ENCODE results near the gene FGF18. TPM values are rescaled to one million over a fixed set of nuclear protein-coding genes. Genes with fewer than 3 reads are reported as not detected.

The FGF18 gene
- total and polyA plus RNA-seq, 10 of the 15 experiments (the other 5 are each of a cell fraction or from before 2014, with no cell fraction given), result 0.03 to 0.10 (median 0.06) TPM; not detected in 5

DNA sequence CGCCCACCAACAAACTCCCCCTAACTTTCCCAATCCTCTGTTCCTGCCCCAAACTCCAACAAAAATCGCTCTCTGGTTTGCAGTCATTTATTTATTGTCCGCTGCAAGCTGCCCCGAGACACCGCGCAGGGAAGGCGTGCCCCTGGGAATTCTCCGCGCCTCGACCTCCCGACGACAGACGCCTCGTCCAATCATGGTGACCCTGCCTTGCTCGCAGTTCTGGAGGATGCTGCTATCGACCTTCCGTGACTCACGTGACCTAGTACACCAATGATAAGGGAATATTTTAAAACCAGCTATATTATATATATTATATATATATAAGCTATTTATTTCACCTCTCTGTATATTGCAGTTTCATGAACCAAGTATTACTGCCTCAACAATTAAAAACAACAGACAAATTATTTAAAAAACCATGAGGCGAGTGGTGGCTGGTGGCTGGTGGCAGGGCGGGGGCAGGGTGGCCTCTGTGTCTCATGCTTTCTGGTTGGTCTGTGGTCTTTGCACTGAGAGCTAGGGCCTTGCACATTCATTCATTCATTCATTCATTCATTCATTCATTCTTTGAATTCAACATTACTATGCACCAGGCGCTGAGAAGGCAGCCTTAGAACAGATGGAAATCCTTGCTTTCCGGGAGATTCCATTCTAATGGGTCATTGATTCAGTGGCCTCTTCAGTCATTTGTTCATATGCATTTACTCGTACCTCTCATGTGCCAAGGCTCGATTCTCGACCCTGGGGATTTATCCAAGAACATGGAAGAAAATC, 37.9 kb downstream of the FGF18 start (continued):
- TF ChIP-seq, protein P1, sequence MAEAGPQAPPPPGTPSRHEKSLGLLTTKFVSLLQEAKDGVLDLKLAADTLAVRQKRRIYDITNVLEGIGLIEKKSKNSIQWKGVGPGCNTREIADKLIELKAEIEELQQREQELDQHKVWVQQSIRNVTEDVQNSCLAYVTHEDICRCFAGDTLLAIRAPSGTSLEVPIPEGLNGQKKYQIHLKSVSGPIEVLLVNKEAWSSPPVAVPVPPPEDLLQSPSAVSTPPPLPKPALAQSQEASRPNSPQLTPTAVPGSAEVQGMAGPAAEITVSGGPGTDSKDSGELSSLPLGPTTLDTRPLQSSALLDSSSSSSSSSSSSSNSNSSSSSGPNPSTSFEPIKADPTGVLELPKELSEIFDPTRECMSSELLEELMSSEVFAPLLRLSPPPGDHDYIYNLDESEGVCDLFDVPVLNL (IDR thresholded peaks at IDR 0.05; ENCODE audit: low read depth, low read length), result no peak

DNA sequence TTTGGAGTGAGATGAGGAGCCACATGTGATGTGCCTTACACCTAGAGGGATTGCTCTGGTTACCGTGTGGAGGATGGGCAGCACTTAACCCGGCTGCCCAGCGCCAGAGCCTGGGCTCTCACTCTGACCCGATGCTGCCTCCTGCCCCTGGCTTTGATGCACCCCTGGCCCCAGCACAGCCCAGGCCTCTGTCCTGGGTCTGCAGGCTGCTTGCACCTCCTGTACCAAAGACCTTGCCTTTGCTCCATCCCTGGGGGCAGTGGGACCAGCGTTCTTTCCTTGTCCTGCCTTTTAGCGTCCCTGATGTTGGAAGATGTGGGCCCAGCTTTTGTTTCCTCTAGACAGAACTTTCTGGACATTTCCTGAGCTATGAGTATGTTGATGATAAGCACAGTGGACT, 40.4 kb downstream of the FGF18 start:
- peaks cover 4 to 6% of the 10 kb centered on the region in 2 experiments for H3K27me3 ChIP-seq (replicated peaks in 1 of 2; ENCODE audit: control insufficient read depth in 2 of 2, insufficient read depth in 2 of 2, low read length in 1 of 2)
- no peak overlapping the region for H3K9ac ChIP-seq (ENCODE audit: control insufficient read depth, insufficient read depth, low read length)
- in situ Hi-C loops (cut with MboI), result no loop called here
- 18% methylated on average over 6 of the region's 6 CpGs for WGBS (ENCODE audit: insufficient coverage, insufficient replicate concordance, low lambda C conversion rate, missing lambda C conversion rate)
- FAIRE-seq (no peak), DNase-seq (ENCODE audit: low read depth, low spot score) (no peak), ATAC-seq (no peak)
- H3K79me2 ChIP-seq (ENCODE audit: control insufficient read depth, insufficient read depth, low read length), result no peaks in the 10 kb centered on the region
- no peak overlapping the region for H3K4me3 ChIP-seq
- no peak overlapping the region for H3K27ac ChIP-seq (ENCODE audit: control insufficient read depth, insufficient read depth)
- ChIA-PET POLR2A (no interaction called here), SMC1A (ENCODE audit: uncharacterized antibody, unreplicated experiment) (no interaction called here), RAD21 (ENCODE audit: unreplicated experiment) (no interaction called here), CTCF (no interaction called here)
- no peaks in the 10 kb centered on the region for H4K20me1 ChIP-seq (ENCODE audit: control insufficient read depth, insufficient read depth)
- BruUV-seq (replicated peaks), result no TSS peak
- intact Hi-C loops (cut with micrococcal nuclease; ENCODE audit: unreplicated experiment), result no loop called here
- no peaks in the 10 kb centered on the region for H3K4me1 ChIP-seq (ENCODE audit: control insufficient read depth, insufficient read depth, low read length)
- H3K4me2 ChIP-seq (ENCODE audit: control insufficient read depth, insufficient read depth), result no peak overlapping the region
- H2AFZ ChIP-seq (ENCODE audit: control insufficient read depth, low read depth, low read length), result no peak overlapping the region
- TF ChIP-seq SP1 (IDR thresholded peaks at IDR 0.05; ENCODE audit: low read depth, low read length), result no peak
- no peak for TF ChIP-seq MTA3 (IDR thresholded peaks at IDR 0.05; ENCODE audit: borderline replicate concordance, low read length)
- TF ChIP-seq, protein P2, sequence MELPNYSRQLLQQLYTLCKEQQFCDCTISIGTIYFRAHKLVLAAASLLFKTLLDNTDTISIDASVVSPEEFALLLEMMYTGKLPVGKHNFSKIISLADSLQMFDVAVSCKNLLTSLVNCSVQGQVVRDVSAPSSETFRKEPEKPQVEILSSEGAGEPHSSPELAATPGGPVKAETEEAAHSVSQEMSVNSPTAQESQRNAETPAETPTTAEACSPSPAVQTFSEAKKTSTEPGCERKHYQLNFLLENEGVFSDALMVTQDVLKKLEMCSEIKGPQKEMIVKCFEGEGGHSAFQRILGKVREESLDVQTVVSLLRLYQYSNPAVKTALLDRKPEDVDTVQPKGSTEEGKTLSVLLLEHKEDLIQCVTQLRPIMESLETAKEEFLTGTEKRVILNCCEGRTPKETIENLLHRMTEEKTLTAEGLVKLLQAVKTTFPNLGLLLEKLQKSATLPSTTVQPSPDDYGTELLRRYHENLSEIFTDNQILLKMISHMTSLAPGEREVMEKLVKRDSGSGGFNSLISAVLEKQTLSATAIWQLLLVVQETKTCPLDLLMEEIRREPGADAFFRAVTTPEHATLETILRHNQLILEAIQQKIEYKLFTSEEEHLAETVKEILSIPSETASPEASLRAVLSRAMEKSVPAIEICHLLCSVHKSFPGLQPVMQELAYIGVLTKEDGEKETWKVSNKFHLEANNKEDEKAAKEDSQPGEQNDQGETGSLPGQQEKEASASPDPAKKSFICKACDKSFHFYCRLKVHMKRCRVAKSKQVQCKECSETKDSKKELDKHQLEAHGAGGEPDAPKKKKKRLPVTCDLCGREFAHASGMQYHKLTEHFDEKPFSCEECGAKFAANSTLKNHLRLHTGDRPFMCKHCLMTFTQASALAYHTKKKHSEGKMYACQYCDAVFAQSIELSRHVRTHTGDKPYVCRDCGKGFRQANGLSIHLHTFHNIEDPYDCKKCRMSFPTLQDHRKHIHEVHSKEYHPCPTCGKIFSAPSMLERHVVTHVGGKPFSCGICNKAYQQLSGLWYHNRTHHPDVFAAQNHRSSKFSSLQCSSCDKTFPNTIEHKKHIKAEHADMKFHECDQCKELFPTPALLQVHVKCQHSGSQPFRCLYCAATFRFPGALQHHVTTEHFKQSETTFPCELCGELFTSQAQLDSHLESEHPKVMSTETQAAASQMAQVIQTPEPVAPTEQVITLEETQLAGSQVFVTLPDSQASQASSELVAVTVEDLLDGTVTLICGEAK (IDR thresholded peaks at IDR 0.05; ENCODE audit: borderline replicate concordance), result no peak
- no peak for TF ChIP-seq SREBF2 (IDR thresholded peaks at IDR 0.05; ENCODE audit: low read length)
- TF ChIP-seq ZNF217 (IDR thresholded peaks at IDR 0.05), result no peak
- no peak for TF ChIP-seq NFXL1 (IDR thresholded peaks at IDR 0.05; ENCODE audit: borderline replicate concordance)
- TF ChIP-seq HDGF (IDR thresholded peaks at IDR 0.05), result no peak
- TF ChIP-seq NFYA (IDR thresholded peaks at IDR 0.05; ENCODE audit: borderline replicate concordance, low read depth, low read length), result no peak
- TF ChIP-seq NRF1 (conservative IDR thresholded peaks at IDR 0.05; ENCODE audit: low read depth, low read length), result no peak
- no peaks in the 10 kb centered on the region for H3K36me3 ChIP-seq (ENCODE audit: control insufficient read depth in 2 of 2, insufficient read depth in 2 of 2, low read length in 1 of 2)
- H3K9me3 ChIP-seq (replicated peaks; ENCODE audit: control insufficient read depth, insufficient read depth, low read length), result no peaks in the 10 kb centered on the region
